ENCODE measurements around the gene GRIA1. TPM values are rescaled to one million over a fixed set of nuclear protein-coding genes. Genes with fewer than 3 reads are reported as not detected.

Gene GRIA1
- total and polyA plus RNA-seq, 8 donors = 0.04 to 0.22 (median 0.05) TPM; not detected in 3

GRCh38 chr5:153523831-153524230 is 33.4 kb downstream of the GRIA1 start:
- no peak overlapping the region for H3K27ac ChIP-seq
- intact Hi-C loops (cut with DNase I) = no loop called here
- H3K27me3 ChIP-seq = no peaks in the 10 kb centered on the region
- no peak for FAIRE-seq
- H3K9me3 ChIP-seq = no peaks in the 10 kb centered on the region
- H3K4me1 ChIP-seq = no peaks in the 10 kb centered on the region
- no peak overlapping the region for H3K4me3 ChIP-seq
- 38 to 43% methylated on average over 5 of the region's 5 CpGs for WGBS, 2 donors
- TF ChIP-seq CTCF (IDR thresholded peaks at IDR 0.05) = no peak
- peak in 2 of 6 donors; percentile 10 to 47 for DNase-seq
- no peaks in the 10 kb centered on the region for H3K36me3 ChIP-seq
- peak in 1 of 4 donors; percentile 35 for ATAC-seq

GRCh38 chr5:153525536-153525935 is 35.1 kb downstream of the GRIA1 start:
- FAIRE-seq (no peak), DNase-seq (no peak), ATAC-seq (no peak)
- Histone ChIP-seq H3K9me3 (no peaks in the 10 kb centered on the region), H3K36me3 (no peaks in the 10 kb centered on the region), H3K27ac (no peak overlapping the region), H3K4me1 (no peaks in the 10 kb centered on the region), H3K4me3 (no peak overlapping the region), H3K27me3 (no peaks in the 10 kb centered on the region)
- intact Hi-C loops (cut with DNase I) = no loop called here
- TF ChIP-seq CTCF (IDR thresholded peaks at IDR 0.05) = no peak
- WGBS, 2 donors = 72 to 85% methylated on average over 1 of the region's 1 CpG

- 66 to 68% methylated on average over 4 of the region's 4 CpGs for WGBS, 2 donors
- H3K4me3 ChIP-seq = no peak overlapping the region
- TF ChIP-seq CTCF (IDR thresholded peaks at IDR 0.05) = no peak
- H3K27ac ChIP-seq = no peak overlapping the region
- ATAC-seq (no peak), DNase-seq (no peak), FAIRE-seq (no peak)
- H3K27me3 ChIP-seq = no peaks in the 10 kb centered on the region
- H3K36me3 ChIP-seq = no peaks in the 10 kb centered on the region
- H3K9me3 ChIP-seq = no peaks in the 10 kb centered on the region
- no peaks in the 10 kb centered on the region for H3K4me1 ChIP-seq
- intact Hi-C loops (cut with DNase I) = no loop called here
These were observed 40.1 kb downstream of the GRIA1 start for GRCh38 chr5:153530357-153531143.

- intact Hi-C loops (cut with DNase I) = no loop called here
- H3K27ac ChIP-seq = no peak overlapping the region
- no peaks in the 10 kb centered on the region for H3K27me3 ChIP-seq
- H3K4me1 ChIP-seq = no peaks in the 10 kb centered on the region
- no peaks in the 10 kb centered on the region for H3K36me3 ChIP-seq
- ATAC-seq (no peak), FAIRE-seq (no peak), DNase-seq (no peak)
- no peak for TF ChIP-seq CTCF (IDR thresholded peaks at IDR 0.05)
- H3K9me3 ChIP-seq = no peaks in the 10 kb centered on the region
- 57 to 68% methylated on average over 1 of the region's 1 CpG for WGBS, 2 donors
- H3K4me3 ChIP-seq = no peak overlapping the region
These were observed 43.1 kb downstream of the GRIA1 start for GRCh38 chr5:153533546-153533945.

GRCh38 chr5:153534102-153534501 is 43.6 kb downstream of the GRIA1 start:
- 26 to 31% methylated on average over 1 of the region's 1 CpG for WGBS, 2 donors
- Histone ChIP-seq H3K36me3 (no peaks in the 10 kb centered on the region), H3K27me3 (no peaks in the 10 kb centered on the region), H3K27ac (no peak overlapping the region), H3K9me3 (no peaks in the 10 kb centered on the region), H3K4me3 (no peak overlapping the region), H3K4me1 (no peaks in the 10 kb centered on the region)
- ATAC-seq (no peak), DNase-seq (no peak), FAIRE-seq (no peak)
- intact Hi-C loops (cut with DNase I) = no loop called here
- no peak for TF ChIP-seq CTCF (IDR thresholded peaks at IDR 0.05)
